Endometrial microvascular endothelial cells (primary cell): ENCODE data around the gene CACNA1S. TPM values are rescaled to one million over a fixed set of nuclear protein-coding genes. Genes with fewer than 3 reads are reported as not detected.

Source experiments
- in situ Hi-C: cut with HindIII; loops from 2 replicates; pipeline ENCODE4 v1.10.0; 2017; ENCODE audit warnings: low sequenced_read_pairs, low pct_unique_long_range_greater_than_20kb; ENCODE audit errors: inconsistent ontology term
- total RNA-seq: library from RNA; depleted of rRNA; stranded (reverse); fragments of >200 nt; gene quantifications from one replicate; pipeline ENCODE4 v1.2.3, GENCODE V29; 2015; ENCODE audit errors: inconsistent ontology term

Gene CACNA1S
- total RNA-seq, 1 donor from 2014 or later, result not detected

DNA sequence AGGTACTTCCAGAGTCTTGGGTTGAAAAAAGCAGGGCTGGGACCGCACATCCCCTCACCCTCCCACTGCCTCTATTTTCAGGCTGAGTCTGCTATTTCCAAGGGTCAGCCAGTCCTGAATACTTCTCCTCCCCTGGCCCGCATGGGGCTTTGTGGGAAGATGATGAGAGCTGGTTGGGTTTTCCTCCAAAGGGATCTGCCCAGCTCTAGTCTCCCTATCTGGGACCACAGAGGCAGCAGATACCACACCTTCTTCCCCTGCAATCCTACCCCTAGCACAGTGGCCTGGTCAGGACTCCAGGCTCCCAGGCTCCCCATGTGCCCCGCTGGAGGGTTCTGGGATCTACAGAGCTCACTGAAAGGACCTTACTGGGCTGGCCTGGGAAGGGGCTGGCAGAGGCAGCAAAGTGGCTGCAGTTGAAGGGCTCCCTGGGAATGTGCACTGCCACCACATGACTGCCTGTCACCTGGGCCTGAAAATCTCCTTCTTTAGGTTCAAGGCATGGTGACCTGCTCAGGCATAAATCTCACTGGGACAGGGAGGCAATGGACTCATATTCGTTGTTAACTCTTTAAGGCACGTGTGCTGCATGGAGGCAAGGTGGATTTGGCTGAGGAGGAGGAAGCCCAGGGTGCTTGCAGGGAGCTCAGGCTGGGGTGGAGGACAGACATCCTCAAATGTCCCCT lies 13.1 kb downstream of the CACNA1S start:
- in situ Hi-C loops, result no loop called here

DNA sequence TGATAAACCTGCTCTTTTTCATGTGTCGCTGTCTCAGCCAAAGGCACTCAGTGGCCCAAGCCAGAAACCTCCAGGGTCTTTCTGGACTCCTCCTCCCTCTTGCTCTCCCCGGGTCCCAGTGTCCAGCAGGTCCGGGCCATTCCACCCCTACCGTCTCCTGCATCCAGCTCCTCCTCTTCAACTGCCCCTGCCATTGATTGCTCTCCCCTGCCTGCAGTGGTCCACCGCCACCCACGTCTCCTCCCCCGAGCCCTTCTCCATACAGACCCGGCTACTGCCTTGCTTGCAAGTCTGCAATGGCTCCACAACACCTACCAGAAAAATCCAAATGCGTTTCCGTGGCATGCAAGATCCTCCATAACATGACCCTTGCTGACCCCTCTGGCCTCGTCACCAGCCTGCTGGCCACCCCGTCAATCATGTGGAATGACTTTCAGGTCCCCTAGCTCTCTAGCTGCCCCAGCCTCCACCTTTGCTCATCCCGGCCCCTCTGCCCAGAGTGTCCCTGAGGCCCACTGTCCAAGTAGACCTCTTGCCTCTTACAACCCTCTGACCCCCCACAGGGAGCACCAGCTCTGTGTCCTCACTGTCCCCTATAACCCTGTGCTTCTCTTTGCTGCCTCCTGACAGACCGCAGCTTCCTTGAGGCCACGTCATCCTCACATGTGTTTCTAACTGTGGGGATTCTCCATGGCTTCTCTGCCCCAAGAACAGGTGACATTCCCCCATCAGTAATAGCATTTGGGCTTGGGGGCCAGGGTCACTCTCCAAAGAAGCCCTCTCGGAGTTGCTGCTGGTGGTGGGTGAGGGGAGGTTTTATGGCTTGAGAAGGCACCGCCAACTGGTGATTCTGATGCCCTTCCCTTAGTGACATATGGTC lies 15.0 kb downstream of the CACNA1S start:
- in situ Hi-C loops, result no loop called here

DNA sequence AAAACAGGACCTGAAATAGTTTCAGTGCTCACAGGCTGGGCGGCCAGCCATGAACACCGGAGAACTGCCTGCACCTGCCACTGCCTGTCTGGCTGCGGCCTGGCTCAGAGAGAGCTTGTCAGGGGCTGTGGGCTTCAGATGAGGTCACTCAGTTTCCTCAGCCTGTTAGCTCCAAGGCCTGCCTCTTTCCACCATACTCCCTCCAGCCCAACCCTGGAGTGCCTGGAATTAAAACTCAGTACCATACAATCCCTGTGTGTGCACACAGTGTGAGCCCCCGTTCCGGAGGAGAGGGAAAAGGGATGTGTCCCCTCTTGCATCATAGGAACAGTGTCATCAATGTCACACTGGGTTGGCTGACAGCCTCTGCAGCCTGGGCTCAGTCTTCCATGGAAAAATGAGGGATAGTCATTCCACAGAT lies 16.2 kb downstream of the CACNA1S start:
- in situ Hi-C loops, result no loop called here

DNA sequence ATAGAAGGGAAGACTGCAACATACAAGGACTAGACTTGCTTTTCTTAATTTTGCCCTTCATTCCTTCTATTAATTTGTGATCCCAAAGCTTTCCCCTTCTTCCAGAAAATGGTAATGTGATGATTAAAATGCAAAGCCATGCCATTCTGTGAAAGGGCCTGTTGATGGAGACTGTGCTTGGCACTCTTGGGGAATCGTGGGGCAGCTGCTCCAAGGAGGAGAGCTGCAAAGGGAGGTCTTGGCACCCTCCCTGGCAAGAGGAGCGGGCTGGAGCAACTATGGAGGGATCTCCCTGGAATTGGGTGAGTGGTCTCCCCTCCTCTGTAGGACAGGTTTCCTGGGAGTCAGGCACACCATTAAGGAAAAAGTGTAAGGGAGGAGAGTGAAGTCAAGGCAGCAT lies 16.6 kb downstream of the CACNA1S start:
- in situ Hi-C loops, result no loop called here

DNA sequence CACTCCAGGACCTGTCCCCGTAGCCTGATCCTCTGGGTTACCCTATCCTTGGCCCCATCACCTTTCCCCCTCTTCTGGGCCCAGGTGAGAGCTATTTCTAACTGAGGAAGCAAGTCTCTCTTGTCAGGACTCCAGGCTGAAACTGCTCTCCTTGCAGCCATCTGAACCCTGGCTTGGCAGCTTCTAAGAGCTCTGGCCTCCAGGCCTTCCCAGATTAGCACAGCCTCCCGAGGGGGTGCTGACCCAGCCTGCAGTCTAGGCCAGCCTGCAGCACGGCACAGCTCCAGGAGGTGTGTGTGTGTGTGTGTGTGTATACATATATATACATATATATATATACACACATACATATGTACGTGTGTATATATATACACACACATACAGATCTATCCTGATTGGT lies 17.4 kb downstream of the CACNA1S start:
- in situ Hi-C loops, result no loop called here

DNA sequence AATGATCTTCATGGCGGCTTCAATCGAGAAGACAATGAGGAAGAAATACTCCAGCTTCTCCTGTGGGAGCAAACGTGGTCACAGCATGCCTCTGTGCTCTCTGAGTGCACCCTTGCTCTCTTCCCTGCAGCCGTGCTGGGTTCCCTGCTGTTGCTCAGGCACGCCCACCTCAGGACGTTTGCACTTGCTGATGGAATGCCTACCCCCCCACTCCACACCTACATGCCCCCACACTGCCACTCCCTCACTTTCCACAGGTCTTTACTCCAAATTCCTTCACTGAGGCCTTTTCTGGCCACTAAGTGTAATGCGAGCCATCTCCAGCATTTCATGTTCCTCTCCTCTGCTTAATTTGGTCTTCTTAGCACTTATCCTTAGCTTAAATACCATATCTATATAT lies 18.3 kb downstream of the CACNA1S start:
- in situ Hi-C loops, result no loop called here

DNA sequence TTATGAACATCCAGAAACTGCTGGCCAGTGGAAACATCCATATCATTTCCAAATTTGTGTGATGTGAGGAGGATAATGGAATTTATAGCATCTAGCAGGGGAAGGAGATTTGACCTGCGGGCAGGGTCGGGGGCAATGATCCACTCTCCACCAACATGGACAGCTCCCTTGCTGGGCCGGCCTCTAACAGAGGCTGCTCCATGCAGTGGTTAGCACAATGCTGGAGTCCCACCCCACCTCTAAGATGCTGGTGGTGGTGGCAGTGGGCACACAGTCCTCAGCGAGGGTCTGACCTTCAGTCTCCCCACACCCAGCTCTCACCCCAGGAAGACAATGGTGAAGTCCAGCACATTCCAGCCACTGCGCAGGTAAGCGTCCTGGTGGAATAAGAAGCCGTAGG lies 18.7 kb downstream of the CACNA1S start:
- in situ Hi-C loops, result no loop called here

DNA sequence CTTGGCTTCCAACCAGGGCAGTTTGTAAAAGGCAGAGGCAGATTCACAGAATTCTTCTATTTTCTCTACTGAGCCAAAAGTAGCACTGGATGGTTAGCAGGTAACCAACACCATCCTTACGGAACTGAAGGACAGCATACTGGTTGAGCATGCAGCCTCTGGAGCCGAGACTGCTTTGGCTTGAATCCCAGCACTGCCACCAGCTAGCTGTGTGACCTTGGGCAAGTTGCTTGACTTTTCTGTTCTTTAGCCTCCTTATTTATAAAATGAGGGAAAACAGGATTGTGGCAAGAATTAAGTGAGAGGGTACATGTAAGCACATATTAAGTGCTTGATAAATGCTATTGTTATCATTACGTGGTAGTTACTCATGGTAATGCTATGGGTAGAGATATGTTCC lies 19.5 kb downstream of the CACNA1S start:
- in situ Hi-C loops, result no loop called here

DNA sequence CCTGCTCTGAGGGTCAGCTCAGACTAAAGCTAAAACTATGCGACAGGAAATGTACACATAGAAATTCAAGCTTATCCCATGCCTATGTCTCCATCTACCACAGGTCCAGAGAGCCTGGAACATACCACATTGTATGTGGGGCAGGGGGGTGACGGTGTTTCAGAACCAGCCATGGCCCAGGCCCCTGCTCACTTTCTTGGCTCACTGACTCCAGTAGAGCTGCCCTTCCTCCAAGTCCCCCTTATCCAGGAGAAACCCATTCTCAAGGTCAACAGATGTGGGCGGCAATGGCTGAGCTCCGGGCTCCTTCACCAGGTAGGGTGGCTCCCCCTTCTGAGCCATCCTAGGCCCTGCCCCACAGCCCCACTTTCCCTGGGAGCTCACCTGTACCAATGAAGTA lies 21.0 kb downstream of the CACNA1S start:
- in situ Hi-C loops, result no loop called here

DNA sequence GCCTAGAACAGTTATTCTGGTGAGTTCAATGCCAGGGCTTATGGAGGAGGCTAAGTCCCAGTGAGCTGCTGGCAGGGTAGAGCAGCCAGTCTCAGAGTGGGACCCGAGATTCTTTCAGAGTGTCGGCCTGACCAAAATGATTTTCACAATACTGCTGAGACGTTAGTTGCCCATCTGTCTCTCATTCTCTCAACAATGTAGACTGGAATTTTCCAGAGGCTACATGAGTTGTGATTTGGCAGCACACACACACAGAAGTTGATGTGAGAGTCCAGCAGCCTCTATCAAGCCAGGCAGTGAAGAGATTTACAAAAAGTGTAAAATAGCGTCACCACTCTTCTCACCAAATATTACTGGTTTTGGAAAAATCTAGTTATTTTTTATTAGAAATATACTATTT lies 21.7 kb downstream of the CACNA1S start:
- in situ Hi-C loops, result no loop called here

DNA sequence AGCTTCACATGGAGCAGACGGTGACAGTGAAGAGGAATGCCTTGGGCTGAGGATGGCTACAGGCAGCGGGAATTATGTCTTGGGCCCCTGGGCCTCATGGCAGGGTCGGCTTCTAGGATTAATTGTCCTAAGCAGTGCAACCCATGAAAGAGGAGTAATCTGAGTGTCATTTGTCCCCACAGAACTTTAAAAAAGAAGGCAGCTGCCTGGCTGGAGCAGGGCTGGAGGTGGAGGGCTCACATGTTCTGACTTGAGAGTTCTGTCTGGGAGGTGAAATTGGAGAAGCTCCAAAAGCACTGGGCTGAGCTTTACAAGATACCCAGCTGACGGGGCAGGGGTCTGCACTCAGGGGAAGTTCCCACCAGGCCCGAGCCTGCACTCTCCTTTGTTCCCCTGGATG lies 22.6 kb downstream of the CACNA1S start:
- in situ Hi-C loops, result no loop called here

DNA sequence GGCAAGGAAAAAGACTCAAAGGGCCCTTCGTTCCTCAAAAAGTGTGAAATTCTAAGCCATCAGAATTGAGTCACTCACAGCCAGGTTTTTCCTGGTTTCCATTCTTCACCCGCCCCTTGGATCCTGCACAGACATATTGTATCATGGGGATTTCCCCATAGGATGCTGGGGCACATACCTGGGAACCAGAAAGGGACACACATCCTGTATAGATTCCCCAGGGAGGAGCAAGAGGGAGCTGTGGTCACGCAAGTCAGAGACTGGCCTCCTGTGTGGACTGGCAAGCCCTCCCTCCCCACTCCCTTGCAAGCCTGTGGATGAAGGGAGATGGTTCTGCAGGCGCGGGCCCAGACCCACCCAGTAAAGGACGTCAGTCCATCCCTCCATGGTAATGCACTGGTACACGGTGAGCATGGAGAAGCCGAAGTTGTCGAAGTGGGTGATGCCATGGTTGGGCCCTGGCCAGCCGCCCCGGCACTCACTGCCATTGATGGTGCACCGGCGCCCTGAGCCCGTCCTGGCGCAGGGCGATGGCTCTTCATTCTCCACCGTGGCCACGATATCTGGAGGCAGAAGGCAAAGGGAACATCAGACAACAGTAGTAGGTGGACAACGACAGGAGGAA lies 23.2 kb downstream of the CACNA1S start:
- in situ Hi-C loops, result no loop called here

DNA sequence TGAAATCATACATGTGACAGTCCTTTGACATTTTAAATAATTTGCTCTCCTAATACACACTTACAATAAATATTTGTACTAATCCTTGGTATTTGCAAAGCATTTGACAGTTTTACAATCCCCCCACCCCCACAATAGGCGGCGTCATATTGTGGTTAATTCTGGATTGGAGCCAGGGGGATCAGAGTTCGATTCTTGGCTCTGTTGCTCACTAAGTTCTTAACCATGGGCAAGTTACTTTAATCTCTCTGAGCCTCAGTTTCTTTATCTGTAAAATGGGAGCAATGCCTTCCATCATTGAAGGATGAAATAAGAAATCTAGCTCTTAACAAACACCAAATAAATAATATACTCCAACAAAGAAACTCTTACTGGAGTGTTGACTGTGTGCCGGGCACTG lies 23.8 kb downstream of the CACNA1S start:
- in situ Hi-C loops, result no loop called here

DNA sequence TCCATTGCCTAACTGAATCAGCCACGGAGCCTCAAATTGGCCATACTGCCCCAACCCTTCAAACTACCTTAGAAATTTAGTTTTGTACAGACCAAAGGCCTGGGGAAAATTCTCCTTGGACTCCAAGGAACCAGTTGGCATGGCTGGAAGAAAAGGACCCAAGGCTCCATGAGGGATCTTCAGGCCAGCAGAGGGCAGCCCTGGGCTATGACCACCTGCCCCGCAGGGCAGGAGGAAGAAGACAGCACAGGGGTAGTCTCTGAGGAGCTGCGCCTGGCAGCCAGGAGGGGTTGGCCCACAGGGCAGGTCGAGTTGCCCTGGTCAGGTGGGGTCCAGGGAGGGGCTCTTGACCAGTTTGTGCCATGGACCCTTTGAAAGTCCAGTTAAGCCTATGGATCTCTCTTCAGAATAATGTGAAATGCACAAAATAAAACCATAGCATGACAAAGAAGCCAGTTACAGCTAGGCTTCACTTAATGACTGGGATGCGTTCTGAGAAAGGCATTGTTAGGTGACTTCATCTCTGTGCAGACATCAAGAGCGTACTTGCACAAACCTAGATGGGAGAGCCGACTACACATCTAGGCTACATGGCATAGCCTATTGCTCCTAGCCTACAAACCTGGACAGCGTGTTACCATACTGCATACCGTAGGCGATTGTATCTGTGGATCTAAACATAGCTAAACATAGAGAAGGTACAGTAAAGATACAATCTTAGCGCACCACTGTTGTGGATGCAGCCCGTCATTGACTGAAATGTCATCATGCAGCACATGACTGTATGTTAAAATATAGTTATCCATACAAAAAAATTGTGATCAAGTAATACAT lies 26.1 kb downstream of the CACNA1S start:
- in situ Hi-C loops, result no loop called here

DNA sequence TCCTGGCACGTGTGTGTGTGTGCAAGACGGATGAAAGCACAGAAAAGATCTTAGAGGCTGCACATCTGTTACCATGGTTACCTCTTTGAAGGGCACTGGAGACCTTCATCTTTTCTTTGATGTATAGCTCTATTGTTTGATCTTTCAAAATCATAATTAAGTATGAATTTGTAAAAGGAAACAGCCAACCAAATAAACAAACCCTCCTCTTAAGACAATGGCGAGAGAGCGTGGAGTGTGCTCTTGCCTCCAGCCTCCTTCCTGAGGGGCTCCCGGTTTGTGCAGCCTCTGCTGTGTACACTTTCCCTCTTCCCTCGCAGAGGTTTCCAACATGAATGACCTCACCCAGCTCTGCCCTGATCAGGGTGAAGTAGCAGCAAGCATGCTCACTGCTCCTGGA lies 27.9 kb downstream of the CACNA1S start:
- in situ Hi-C loops, result no loop called here

DNA sequence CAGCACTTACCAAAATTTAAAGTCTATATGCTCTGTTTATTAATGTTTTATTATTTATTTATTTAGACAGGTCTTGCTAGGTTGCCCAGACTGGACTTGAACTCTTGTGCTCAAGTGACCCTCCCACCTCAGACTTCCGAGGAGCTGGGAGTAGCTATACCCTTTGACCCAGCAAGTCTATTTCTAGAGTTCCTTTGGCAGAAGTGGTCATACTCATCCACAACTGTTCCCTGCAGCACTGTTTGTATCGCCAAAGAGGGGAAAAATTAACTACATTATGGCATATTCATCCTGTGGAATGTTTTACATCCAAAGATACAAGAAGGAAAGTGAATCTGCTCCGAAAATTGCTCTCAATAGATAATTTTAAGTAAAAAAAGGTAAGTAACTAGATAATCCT lies 28.5 kb downstream of the CACNA1S start:
- in situ Hi-C loops, result no loop called here

DNA sequence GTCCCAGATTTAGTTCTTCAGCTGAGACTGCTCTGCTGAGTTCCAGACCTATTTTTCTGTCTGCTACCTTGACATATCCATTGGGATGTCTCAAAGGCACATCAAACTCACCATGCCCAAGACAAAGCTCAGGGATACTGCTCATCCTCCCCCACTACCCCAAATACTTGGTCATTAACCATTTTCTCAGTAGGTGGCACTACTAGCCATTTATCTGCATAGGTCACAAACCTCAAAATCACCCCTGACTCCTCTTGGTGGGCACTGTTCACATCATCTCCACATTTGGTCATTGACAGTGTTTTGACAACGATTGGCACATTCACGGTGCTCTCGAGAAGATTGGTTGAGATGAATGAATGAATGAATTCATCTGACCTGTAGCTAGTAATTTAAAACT lies 32.1 kb downstream of the CACNA1S start:
- in situ Hi-C loops, result no loop called here

DNA sequence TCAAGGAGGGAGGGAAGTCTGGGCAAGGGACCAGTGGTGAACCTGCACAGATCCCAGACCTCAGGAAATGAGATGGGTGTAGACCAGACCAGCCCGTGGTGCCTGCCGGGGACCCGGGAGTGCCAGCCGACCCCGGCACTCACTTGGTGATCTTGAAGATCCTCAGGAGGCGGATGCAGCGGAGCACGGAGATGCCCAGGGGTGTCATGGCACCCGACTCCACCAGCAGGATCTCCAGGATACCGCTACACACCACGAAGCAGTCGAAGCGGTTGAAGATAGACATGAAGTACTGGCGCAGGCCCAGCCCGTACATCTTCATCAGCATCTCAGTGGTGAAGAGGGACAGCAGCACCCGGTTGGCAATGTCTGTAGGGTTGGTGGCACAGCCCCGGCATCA lies 34.5 kb downstream of the CACNA1S start:
- in situ Hi-C loops, result no loop called here

DNA sequence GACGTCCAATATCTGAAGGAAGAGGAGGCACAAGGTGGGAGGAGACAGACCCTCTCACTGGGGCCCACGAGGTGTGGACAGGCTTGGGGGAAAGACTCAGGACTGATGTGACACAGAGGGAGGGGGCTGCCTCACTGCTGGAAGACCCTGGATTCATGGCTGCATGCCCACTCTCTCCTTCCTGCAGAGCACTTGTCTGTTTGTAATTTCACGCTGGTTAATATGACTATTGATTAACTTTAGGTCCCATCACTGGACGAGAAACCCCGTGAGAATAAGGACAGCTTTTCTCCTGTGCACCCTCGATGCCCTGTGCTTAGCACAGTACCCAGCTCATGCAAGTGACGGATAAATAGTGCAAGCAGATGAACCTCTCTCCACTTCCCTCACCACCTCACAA lies 35.1 kb downstream of the CACNA1S start:
- in situ Hi-C loops, result no loop called here
